Neutrophil (primary cell): ENCODE data around the gene SSH2.

Experiments
- H3K27ac ChIP-seq: fragments of 200-600 bp; sonication (generic); 2 replicates; pipeline ENCODE4 v1.5.1; 2016; ENCODE audit warnings: mild to moderate bottlenecking, moderate library complexity
- H3K27me3 ChIP-seq: fragments of 200-600 bp; sonication (generic); 2 replicates; pipeline ENCODE4 v1.6.0; 2016; ENCODE audit warnings: mild to moderate bottlenecking
- H3K36me3 ChIP-seq: fragments of 200-600 bp; sonication (generic); 2 replicates; pipeline ENCODE4 v1.5.1; 2017
- H3K4me1 ChIP-seq, 2 experiments: fragments of 200-600 bp in 1 of 2; sonication (generic) in 1 of 2; 1 replicate in 1 of 2; 2 replicates in 1 of 2; pipeline versions ENCODE4 v1.5.1 to v1.6.1; 2013 to 2016; ENCODE audit warnings: low read depth in 1 of 2, low read length in 1 of 2, mild to moderate bottlenecking in 1 of 2, moderate library complexity in 1 of 2; ENCODE audit not compliant: control insufficient read depth in 1 of 2, insufficient read depth in 1 of 2
- H3K4me3 ChIP-seq, 2 experiments: fragments of 200-600 bp in 1 of 2; sonication (generic) in 1 of 2; 1 replicate in 1 of 2; 2 replicates in 1 of 2; pipeline ENCODE4 v1.5.1; 2013 to 2016; ENCODE audit warnings: low read depth in 1 of 2, low read length in 1 of 2, mild to moderate bottlenecking in 1 of 2, moderate library complexity in 1 of 2
- H3K9me3 ChIP-seq: fragments of 200-600 bp; sonication (generic); 2 replicates; pipeline ENCODE4 v1.5.1; 2016
- TF ChIP-seq, protein P1 (sequence below): fragments of 200-600 bp; sonication (generic); IDR thresholded peaks from 2 replicates; pipeline ENCODE4 v1.5.1; 2016; ENCODE audit warnings: antibody characterized with exemption

SSH2 gene

GRCh38 chr17:29616300-29617048 is 313.6 kb downstream of the SSH2 start:
- Histone ChIP-seq H3K27ac (no peak overlapping the region), H3K36me3 (no peaks in the 10 kb centered on the region), H3K4me3 (peak overlapping the region; percentile 67), H3K4me1 (peaks cover 55 to 56% of the 10 kb centered on the region in 2 experiments), H3K27me3 (peaks cover 100% of the 10 kb centered on the region), H3K9me3 (no peaks in the 10 kb centered on the region)
- TF ChIP-seq, protein P1, sequence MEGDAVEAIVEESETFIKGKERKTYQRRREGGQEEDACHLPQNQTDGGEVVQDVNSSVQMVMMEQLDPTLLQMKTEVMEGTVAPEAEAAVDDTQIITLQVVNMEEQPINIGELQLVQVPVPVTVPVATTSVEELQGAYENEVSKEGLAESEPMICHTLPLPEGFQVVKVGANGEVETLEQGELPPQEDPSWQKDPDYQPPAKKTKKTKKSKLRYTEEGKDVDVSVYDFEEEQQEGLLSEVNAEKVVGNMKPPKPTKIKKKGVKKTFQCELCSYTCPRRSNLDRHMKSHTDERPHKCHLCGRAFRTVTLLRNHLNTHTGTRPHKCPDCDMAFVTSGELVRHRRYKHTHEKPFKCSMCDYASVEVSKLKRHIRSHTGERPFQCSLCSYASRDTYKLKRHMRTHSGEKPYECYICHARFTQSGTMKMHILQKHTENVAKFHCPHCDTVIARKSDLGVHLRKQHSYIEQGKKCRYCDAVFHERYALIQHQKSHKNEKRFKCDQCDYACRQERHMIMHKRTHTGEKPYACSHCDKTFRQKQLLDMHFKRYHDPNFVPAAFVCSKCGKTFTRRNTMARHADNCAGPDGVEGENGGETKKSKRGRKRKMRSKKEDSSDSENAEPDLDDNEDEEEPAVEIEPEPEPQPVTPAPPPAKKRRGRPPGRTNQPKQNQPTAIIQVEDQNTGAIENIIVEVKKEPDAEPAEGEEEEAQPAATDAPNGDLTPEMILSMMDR = no peak

DNA sequence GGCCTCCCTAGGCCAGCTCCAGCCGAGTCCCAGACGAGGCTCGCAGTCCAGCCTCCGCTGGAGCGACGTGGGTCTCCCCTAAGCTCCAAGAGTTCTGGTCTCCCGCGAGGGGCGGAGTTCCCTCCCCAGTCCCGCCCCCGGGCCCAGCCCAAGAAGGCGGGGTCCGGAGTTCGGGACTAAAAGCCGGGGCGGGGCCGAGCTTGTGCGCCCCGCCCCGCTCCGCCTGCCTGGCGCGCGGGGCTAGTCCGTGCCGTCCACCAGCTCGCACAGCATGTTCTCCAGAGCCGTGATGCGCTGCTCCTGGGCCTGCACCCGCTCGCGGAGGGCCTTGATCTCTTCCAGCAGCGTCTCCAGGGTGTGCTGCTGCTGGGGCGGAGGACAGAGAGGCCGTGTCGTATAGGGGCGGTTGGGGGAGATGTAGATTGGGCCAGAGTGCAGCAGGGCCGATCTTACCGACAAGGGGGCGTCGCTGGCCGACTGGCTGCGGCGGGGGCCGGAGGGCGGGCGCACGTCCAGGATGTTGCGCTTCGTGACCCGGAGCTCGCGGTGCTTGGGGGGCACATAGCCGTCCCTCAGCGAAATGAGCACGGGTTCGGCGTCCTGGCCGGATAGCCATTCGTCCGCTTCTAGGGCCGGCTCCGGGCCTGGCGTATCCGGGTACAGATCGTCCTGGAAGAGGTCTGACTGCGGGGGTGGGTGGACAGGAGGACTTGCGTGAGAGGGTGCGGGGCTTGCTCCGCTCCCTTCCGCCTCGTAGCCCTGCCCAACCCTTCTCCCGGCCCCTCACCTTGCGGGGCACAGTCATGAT is 314.3 kb downstream of the SSH2 start:
- peak overlapping the region; percentile 16 for H3K27ac ChIP-seq
- peak overlapping the region; percentile 50 to 67 for H3K4me3 ChIP-seq
- TF ChIP-seq, protein P1 = peak; percentile 20
- peaks cover 100% of the 10 kb centered on the region for H3K27me3 ChIP-seq
- H3K36me3 ChIP-seq = no peaks in the 10 kb centered on the region
- H3K9me3 ChIP-seq = no peaks in the 10 kb centered on the region
- H3K4me1 ChIP-seq = peaks cover 55 to 56% of the 10 kb centered on the region in 2 experiments

GRCh38 chr17:29615048-29615385 is 315.0 kb downstream of the SSH2 start:
- Histone ChIP-seq H3K36me3 (no peaks in the 10 kb centered on the region), H3K9me3 (no peaks in the 10 kb centered on the region), H3K27me3 (peaks cover 98% of the 10 kb centered on the region), H3K27ac (no peak overlapping the region), H3K4me3 (peak overlapping the region; percentile 50 to 67), H3K4me1 (peaks cover 55 to 56% of the 10 kb centered on the region in 2 experiments)
- TF ChIP-seq, protein P1 = no peak

- H3K36me3 ChIP-seq = no peaks in the 10 kb centered on the region
- H3K27me3 ChIP-seq = peaks cover 93% of the 10 kb centered on the region
- TF ChIP-seq, protein P1 = no peak
- H3K4me3 ChIP-seq = peak overlapping the region; percentile 50 to 67
- no peak overlapping the region for H3K27ac ChIP-seq
- peaks cover 55 to 56% of the 10 kb centered on the region in 2 experiments for H3K4me1 ChIP-seq
- no peaks in the 10 kb centered on the region for H3K9me3 ChIP-seq
Measured at GRCh38 chr17:29614349-29615047, 315.5 kb downstream of the SSH2 start.

DNA sequence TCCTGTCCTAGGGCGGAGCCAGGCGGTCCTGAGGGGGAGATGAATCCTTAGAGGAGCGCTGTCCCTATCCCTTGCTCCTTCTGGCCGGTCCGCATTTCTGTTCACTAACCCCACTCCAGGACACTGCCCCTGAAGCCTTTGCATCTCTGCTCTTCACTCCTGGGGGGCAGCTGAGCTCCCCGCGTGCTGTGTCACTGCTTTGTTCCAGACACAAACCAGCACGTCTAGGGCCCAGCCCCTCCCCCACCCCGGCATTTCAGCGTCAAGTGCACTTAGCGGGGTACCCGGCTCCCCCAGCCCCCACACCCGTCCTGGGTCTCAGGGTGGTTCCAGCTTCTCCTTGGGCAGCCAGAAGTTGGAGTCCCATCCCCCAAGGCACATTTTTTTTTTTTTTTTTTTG is 316.2 kb downstream of the SSH2 start:
- peaks cover 55 to 56% of the 10 kb centered on the region in 2 experiments for H3K4me1 ChIP-seq
- H3K9me3 ChIP-seq = no peaks in the 10 kb centered on the region
- no peak overlapping the region for H3K27ac ChIP-seq
- TF ChIP-seq, protein P1 = no peak
- H3K36me3 ChIP-seq = no peaks in the 10 kb centered on the region
- peak overlapping the region; percentile 41 to 64 for H3K4me3 ChIP-seq
- H3K27me3 ChIP-seq = peaks cover 86% of the 10 kb centered on the region
